SK-N-SH (cell line): ENCODE data around the gene PRDM7. TPM values are rescaled to one million over a fixed set of nuclear protein-coding genes. Genes with fewer than 3 reads are reported as not detected.

Experiments used
- CTCF ChIA-PET: fragments of 300-600, 350-600 bp; formaldehyde crosslinking; extraction: SDS; loops from one replicate; lab custom pipeline; 2021; lab: Yijun Ruan, JAX
- POLR2A ChIA-PET: fragments of 350-600 bp; sonication (Branson Sonifier 250); formaldehyde crosslinking; extraction: SDS; loops from one replicate; lab custom pipeline; 2020; ENCODE audit warnings: antibody characterized with exemption, inconsistent platforms; lab: Yijun Ruan, JAX
- DNase-seq: peaks from one replicate; pipeline ENCODE4 v3.0.0; 2012
- H2AFZ ChIP-seq: fragments of 200-600 bp; sonication (generic); 2 replicates; pipeline ENCODE4 v1.8.1; 2016; ENCODE audit warnings: antibody characterized with exemption, mild to moderate bottlenecking, low read depth
- H3F3A ChIP-seq: fragments of 200-600 bp; sonication (generic); replicated peaks from 2 replicates; pipeline ENCODE3; 2016; ENCODE audit warnings: antibody characterized with exemption, mild to moderate bottlenecking; ENCODE audit not compliant: insufficient read depth
- H3K27ac ChIP-seq, 2 experiments: fragments of 200-500 bp in 1 of 2; fragments of 200-600 bp in 1 of 2; sonication (Bioruptor generic) in 1 of 2; sonication (generic), shearing (Covaris generic) in 1 of 2; 2 replicates each; pipeline versions ENCODE4 v1.5.1 to v1.6.1; 2014 to 2016; ENCODE audit warnings: low read depth in 2 of 2, inconsistent platforms in 1 of 2, low read length in 1 of 2, mild to moderate bottlenecking in 1 of 2, mixed read lengths in 1 of 2
- H3K27me3 ChIP-seq: fragments of 200-600 bp; sonication (generic), shearing (Covaris generic); 2 replicates; pipeline ENCODE4 v1.6.1; 2016; ENCODE audit warnings: mixed run types; ENCODE audit not compliant: insufficient read depth
- H3K36me3 ChIP-seq, 2 experiments: fragments of 200-500 bp in 1 of 2; fragments of 200-600 bp in 1 of 2; sonication (Bioruptor generic) in 1 of 2; sonication (generic) in 1 of 2; replicated peaks in 1 of 2; 2 replicates each; pipeline versions ENCODE3 to v1.5.1; 2014 to 2016; ENCODE audit warnings: low read length in 1 of 2, mild to moderate bottlenecking in 1 of 2; ENCODE audit not compliant: insufficient read depth in 2 of 2, control insufficient read depth in 1 of 2
- H3K4me1 ChIP-seq, 2 experiments: fragments of 200-500 bp in 1 of 2; fragments of 200-600 bp in 1 of 2; sonication (Bioruptor generic) in 1 of 2; sonication (generic), shearing (Covaris generic) in 1 of 2; 2 replicates each; pipeline versions ENCODE4 v1.5.1 to v1.6.1; 2014 to 2016; ENCODE audit warnings: low read depth in 1 of 2, low read length in 1 of 2, mixed run types in 1 of 2; ENCODE audit not compliant: insufficient read depth in 2 of 2, control insufficient read depth in 1 of 2
- H3K4me2 ChIP-seq: fragments of 200-600 bp; sonication (generic), shearing (Covaris generic); 2 replicates; pipeline ENCODE4 v1.6.1; 2017; ENCODE audit warnings: mixed run types
- H3K4me3 ChIP-seq, 2 experiments: fragments of 200-500 bp in 1 of 2; fragments of 200-600 bp in 1 of 2; sonication (Bioruptor generic) in 1 of 2; sonication (generic), shearing (Covaris generic) in 1 of 2; 2 replicates each; pipeline versions ENCODE4 v1.5.1 to v1.8.1; 2014 to 2016; ENCODE audit warnings: low read depth in 2 of 2, inconsistent platforms in 1 of 2, low read length in 1 of 2, mild to moderate bottlenecking in 1 of 2, mixed read lengths in 1 of 2, moderate library complexity in 1 of 2
- H3K79me2 ChIP-seq: fragments of 200-600 bp; sonication (generic); 2 replicates; pipeline ENCODE4 v1.8.1; 2017; ENCODE audit warnings: mild to moderate bottlenecking; ENCODE audit not compliant: insufficient read depth
- H3K9ac ChIP-seq: fragments of 200-600 bp; sonication (generic); 2 replicates; pipeline ENCODE4 v1.6.1; 2017; ENCODE audit warnings: mixed run types
- H3K9me2 ChIP-seq: fragments of 200-600 bp; sonication (generic); 2 replicates; pipeline ENCODE4 v1.6.1; 2017; ENCODE audit warnings: mixed run types
- H3K9me3 ChIP-seq: fragments of 200-600 bp; sonication (generic); 2 replicates; pipeline ENCODE4 v1.6.1; 2017; ENCODE audit warnings: mixed run types, mild to moderate bottlenecking, moderate library complexity
- H4K20me1 ChIP-seq: fragments of 200-600 bp; sonication (generic); 2 replicates; pipeline ENCODE4 v1.6.1; 2017; ENCODE audit warnings: mild to moderate bottlenecking, mixed run types; ENCODE audit not compliant: insufficient read depth
- CTCF ChIP-seq: fragments of 200-600 bp; sonication (generic); IDR thresholded peaks from 2 replicates; pipeline ENCODE4 v1.6.1; 2017; ENCODE audit warnings: antibody characterized with exemption, mild to moderate bottlenecking, moderate library complexity
- EZH2phosphoT487 ChIP-seq: fragments of 200-600 bp; sonication (generic); IDR thresholded peaks from 2 replicates; pipeline ENCODE4 v1.6.1; 2017; ENCODE audit warnings: low read depth, mixed run types, mild to moderate bottlenecking, antibody characterized with exemption, moderate library complexity, borderline replicate concordance
- FOXJ3 ChIP-seq: sonication (generic); formaldehyde crosslinking; IDR thresholded peaks from 2 replicates; pipeline ENCODE4 v1.5.1; 2020; ENCODE audit warnings: mild to moderate bottlenecking, missing genetic modification reagents
- FOXM1 ChIP-seq: IDR thresholded peaks from 2 replicates; pipeline ENCODE4 v1.4.0; 2012; ENCODE audit warnings: low read depth, mild to moderate bottlenecking
- GATA2 ChIP-seq: sonication (generic); formaldehyde crosslinking; IDR thresholded peaks from 2 replicates; pipeline ENCODE4 v1.5.0; 2020; ENCODE audit warnings: mild to moderate bottlenecking, missing genetic modification reagents
- JUND ChIP-seq: IDR thresholded peaks from 2 replicates; pipeline ENCODE4 v1.4.0; 2012
- MAX ChIP-seq: IDR thresholded peaks from 2 replicates; pipeline ENCODE4 v1.4.0; 2012; ENCODE audit warnings: low read depth
- NRF1 ChIP-seq: IDR thresholded peaks from 2 replicates; pipeline ENCODE4 v1.6.1; 2012; ENCODE audit warnings: low read depth, mild to moderate bottlenecking, low read length
- PBX3 ChIP-seq: IDR thresholded peaks from 2 replicates; pipeline ENCODE4; 2012
- POLR2AphosphoS5 ChIP-seq: IDR thresholded peaks from 2 replicates; pipeline ENCODE4 v1.6.1; 2012; ENCODE audit warnings: low read depth, low read length
- RAD21 ChIP-seq: IDR thresholded peaks from 2 replicates; pipeline ENCODE4 v1.6.1; 2012; ENCODE audit warnings: mild to moderate bottlenecking, low read length
- SIN3A ChIP-seq: IDR thresholded peaks from 2 replicates; pipeline ENCODE4 v1.6.1; 2012; ENCODE audit warnings: low read depth, mild to moderate bottlenecking, low read length, moderate library complexity, borderline replicate concordance
- SMC3 ChIP-seq: IDR thresholded peaks from 2 replicates; pipeline ENCODE4 v1.6.1; 2012; ENCODE audit warnings: low read depth, low read length, improper control_type of control experiment
- TAF1 ChIP-seq: IDR thresholded peaks from 2 replicates; pipeline ENCODE4 v1.6.1; 2012; ENCODE audit warnings: low read depth, mild to moderate bottlenecking, low read length, moderate library complexity, borderline replicate concordance
- TEAD4 ChIP-seq: IDR thresholded peaks from 2 replicates; pipeline ENCODE4 v1.4.0; 2012; ENCODE audit warnings: mild to moderate bottlenecking, borderline replicate concordance; ENCODE audit not compliant: insufficient read depth
- USF2 ChIP-seq: fragments of 150-350 bp; IDR thresholded peaks from 2 replicates; pipeline ENCODE4 v1.6.1; 2017; ENCODE audit warnings: antibody characterized with exemption, low read length, low read depth, borderline replicate concordance
- YY1 ChIP-seq: IDR thresholded peaks from 2 replicates; pipeline ENCODE4 v1.4.0; 2012; ENCODE audit warnings: low read depth, mild to moderate bottlenecking
- ZBTB33 ChIP-seq: IDR thresholded peaks from 2 replicates; pipeline ENCODE4 v1.4.0; 2012; ENCODE audit warnings: low read depth, borderline replicate concordance
- WGBS: methylation state at CpG from one replicate; pipeline ENCODE4 v1.1.6; 2017; ENCODE audit warnings: low lambda C conversion rate; 5-methylcytosine and 5-hydroxymethylcytosine counted together
- polyA plus RNA-seq, 3 experiments: library from polyadenylated mRNA; depleted of rRNA; stranded (reverse); fragments of >200 nt; gene quantifications; 2 replicates each; pipeline ENCODE4 v1.2.3, GENCODE V29; 2012

Gene PRDM7
- polyA plus RNA-seq, 1 of the 3 experiments (the other 2 are of a cell fraction), result not detected

- no peak overlapping the region for H3K27ac ChIP-seq
- no peaks in the 10 kb centered on the region for H3K9me2 ChIP-seq
- H3K79me2 ChIP-seq, result no peaks in the 10 kb centered on the region
- ChIA-PET CTCF (interaction anchor here (0.8 to 3.3 kb wide), 2 partner anchors 24 to 38 kb away, joined by 4 to 15 read pairs; partner anchors contain the start of gene DBNDD1), POLR2A (no interaction called here)
- no peaks in the 10 kb centered on the region for H3K9me3 ChIP-seq
- H3F3A ChIP-seq, result peaks cover 5% of the 10 kb centered on the region
- TF ChIP-seq EZH2phosphoT487 (no peak), SMC3 (no peak), MAX (no peak), RAD21 (no peak), NRF1 (no peak)
- H3K36me3 ChIP-seq, result peaks cover 4 to 12% of the 10 kb centered on the region in 2 experiments
- H3K4me2 ChIP-seq, result no peak overlapping the region
- peaks cover 12 to 17% of the 10 kb centered on the region in 2 experiments; a peak in 3 of 4 replicates for H3K4me1 ChIP-seq
- 82% methylated on average over 6 of the region's 7 CpGs for WGBS
- no peaks in the 10 kb centered on the region for H4K20me1 ChIP-seq
- no peak overlapping the region for H3K9ac ChIP-seq
- no peak overlapping the region for H2AFZ ChIP-seq
- no peak overlapping the region for H3K4me3 ChIP-seq
- H3K27me3 ChIP-seq, result no peaks in the 10 kb centered on the region
- DNase-seq, result no peak
These were observed 33.0 kb downstream of the PRDM7 start for GRCh38 chr16:90044111-90044551.

- DNase-seq, result no peak
- ChIA-PET POLR2A (no interaction called here), CTCF (interaction anchor here (1.3 kb wide), 1 partner anchor 23 kb away, joined by 4 read pairs; no protein-coding TSS in a partner anchor)
- TF ChIP-seq NRF1 (no peak), ZBTB33 (no peak), EZH2phosphoT487 (no peak), CTCF (no peak), YY1 (no peak), PBX3 (no peak), FOXJ3 (CRISPR knock-in tag) (no peak), GATA2 (CRISPR knock-in tag) (no peak), TAF1 (no peak), TEAD4 (no peak), USF2 (no peak), SMC3 (no peak), SIN3A (no peak), POLR2AphosphoS5 (no peak), FOXM1 (no peak), JUND (no peak)
- no peak overlapping the region for H2AFZ ChIP-seq
- no peak overlapping the region for H3K9ac ChIP-seq
- no peaks in the 10 kb centered on the region for H4K20me1 ChIP-seq
- H3K79me2 ChIP-seq, result no peaks in the 10 kb centered on the region
- no peaks in the 10 kb centered on the region for H3K27me3 ChIP-seq
- H3K9me2 ChIP-seq, result no peaks in the 10 kb centered on the region
- H3K4me2 ChIP-seq, result no peak overlapping the region
- H3K4me3 ChIP-seq, result no peak overlapping the region
- no peak overlapping the region for H3K27ac ChIP-seq
- H3F3A ChIP-seq, result peaks cover 5% of the 10 kb centered on the region
- H3K36me3 ChIP-seq, result peaks cover 4 to 17% of the 10 kb centered on the region in 2 experiments
- H3K4me1 ChIP-seq, result peaks cover 12 to 17% of the 10 kb centered on the region in 2 experiments; a peak in 3 of 4 replicates
- WGBS, result 96% methylated on average over 13 of the region's 20 CpGs
- H3K9me3 ChIP-seq, result no peaks in the 10 kb centered on the region
These were observed 33.6 kb downstream of the PRDM7 start for GRCh38 chr16:90043526-90043925.
